ENCODE results near the gene STARD13. TPM values are rescaled to one million over a fixed set of nuclear protein-coding genes. Genes with fewer than 3 reads are reported as not detected.

STARD13 gene
- total RNA-seq, 1 donor from 2014 or later = 23.6 TPM

- no peak for TF ChIP-seq CTCF (conservative IDR thresholded peaks at IDR 0.05)
- Mint-ChIP-seq H3K9me3 (no peaks in the 10 kb centered on the region), H3K36me3 (ENCODE audit: low read depth) (no peaks in the 10 kb centered on the region), H3K27ac (ENCODE audit: unreplicated experiment) (no peak overlapping the region), H3K27me3 (ENCODE audit: low read depth) (no peaks in the 10 kb centered on the region), H3K4me3 (no peak overlapping the region), H3K4me1 (peaks cover 41% of the 10 kb centered on the region)
- no peak for DNase-seq (ENCODE audit: low read depth, low spot score)
Measured at GRCh38 chr13:33206945-33207614, 78.5 kb downstream of the STARD13 start.

GRCh38 chr13:33206425-33206824, 79.1 kb downstream of the STARD13 start:
- no peak for TF ChIP-seq CTCF (conservative IDR thresholded peaks at IDR 0.05)
- no peaks in the 10 kb centered on the region for H3K27me3 Mint-ChIP-seq (ENCODE audit: low read depth)
- peaks cover 41% of the 10 kb centered on the region for H3K4me1 Mint-ChIP-seq
- H3K4me3 Mint-ChIP-seq = no peak overlapping the region
- DNase-seq (ENCODE audit: low read depth, low spot score) = no peak
- H3K9me3 Mint-ChIP-seq = no peaks in the 10 kb centered on the region
- H3K27ac Mint-ChIP-seq (ENCODE audit: unreplicated experiment) = no peak overlapping the region
- H3K36me3 Mint-ChIP-seq (ENCODE audit: low read depth) = no peaks in the 10 kb centered on the region

GRCh38 chr13:33205804-33206221, 79.7 kb downstream of the STARD13 start:
- Mint-ChIP-seq H3K27ac (ENCODE audit: unreplicated experiment) (peak overlapping the region; percentile 30), H3K4me1 (peaks cover 41% of the 10 kb centered on the region), H3K9me3 (no peaks in the 10 kb centered on the region), H3K27me3 (ENCODE audit: low read depth) (no peaks in the 10 kb centered on the region), H3K4me3 (no peak overlapping the region), H3K36me3 (ENCODE audit: low read depth) (no peaks in the 10 kb centered on the region)
- no peak for DNase-seq (ENCODE audit: low read depth, low spot score)
- no peak for TF ChIP-seq CTCF (conservative IDR thresholded peaks at IDR 0.05)

GRCh38 chr13:33205224-33205623, 80.3 kb downstream of the STARD13 start:
- Mint-ChIP-seq H3K27ac (ENCODE audit: unreplicated experiment) (no peak overlapping the region), H3K4me3 (no peak overlapping the region), H3K36me3 (ENCODE audit: low read depth) (no peaks in the 10 kb centered on the region), H3K27me3 (ENCODE audit: low read depth) (no peaks in the 10 kb centered on the region), H3K9me3 (no peaks in the 10 kb centered on the region), H3K4me1 (peaks cover 41% of the 10 kb centered on the region)
- DNase-seq (ENCODE audit: low read depth, low spot score) = no peak
- no peak for TF ChIP-seq CTCF (conservative IDR thresholded peaks at IDR 0.05)

GRCh38 chr13:33204130-33204927, 81.2 kb downstream of the STARD13 start:
- Mint-ChIP-seq H3K9me3 (no peaks in the 10 kb centered on the region), H3K27ac (ENCODE audit: unreplicated experiment) (peak overlapping the region; percentile 9), H3K36me3 (ENCODE audit: low read depth) (no peaks in the 10 kb centered on the region), H3K4me3 (no peak overlapping the region), H3K4me1 (peaks cover 39% of the 10 kb centered on the region), H3K27me3 (ENCODE audit: low read depth) (no peaks in the 10 kb centered on the region)
- TF ChIP-seq CTCF (conservative IDR thresholded peaks at IDR 0.05) = no peak
- DNase-seq (ENCODE audit: low read depth, low spot score) = no peak
